ENCODE data around the gene MAN1B1. TPM values are rescaled to one million over a fixed set of nuclear protein-coding genes. Genes with fewer than 3 reads are reported as not detected.

Gene MAN1B1
- total RNA-seq, 1 donor from 2014 or later: 109 TPM

- H3K27ac Mint-ChIP-seq (ENCODE audit: unreplicated experiment): no peak overlapping the region
- no peaks in the 10 kb centered on the region for H3K4me1 Mint-ChIP-seq (ENCODE audit: unreplicated experiment)
- no peaks in the 10 kb centered on the region for H3K9me3 Mint-ChIP-seq (ENCODE audit: unreplicated experiment)
- peaks cover 10% of the 10 kb centered on the region for H3K36me3 Mint-ChIP-seq (ENCODE audit: unreplicated experiment)
- no peak for DNase-seq (ENCODE audit: extremely low spot score, unreplicated experiment)
- no peak overlapping the region for H3K4me3 Mint-ChIP-seq (ENCODE audit: unreplicated experiment)
- TF ChIP-seq CTCF (IDR thresholded peaks at IDR 0.05): no peak
- no peaks in the 10 kb centered on the region for H3K27me3 Mint-ChIP-seq (ENCODE audit: unreplicated experiment)
Measured at GRCh38 chr9:137107312-137107921, 20.6 kb downstream of the MAN1B1 start.

- H3K4me3 Mint-ChIP-seq (ENCODE audit: unreplicated experiment): no peak overlapping the region
- DNase-seq (ENCODE audit: extremely low spot score, unreplicated experiment): no peak
- peaks cover 10% of the 10 kb centered on the region for H3K36me3 Mint-ChIP-seq (ENCODE audit: unreplicated experiment)
- no peaks in the 10 kb centered on the region for H3K27me3 Mint-ChIP-seq (ENCODE audit: unreplicated experiment)
- H3K4me1 Mint-ChIP-seq (ENCODE audit: unreplicated experiment): no peaks in the 10 kb centered on the region
- no peaks in the 10 kb centered on the region for H3K9me3 Mint-ChIP-seq (ENCODE audit: unreplicated experiment)
- no peak for TF ChIP-seq CTCF (IDR thresholded peaks at IDR 0.05)
- H3K27ac Mint-ChIP-seq (ENCODE audit: unreplicated experiment): no peak overlapping the region
Measured at GRCh38 chr9:137107982-137108381, 21.2 kb downstream of the MAN1B1 start.

GRCh38 chr9:137108608-137109249, 21.9 kb downstream of the MAN1B1 start:
- Mint-ChIP-seq H3K36me3 (ENCODE audit: unreplicated experiment) (peaks cover 10% of the 10 kb centered on the region), H3K4me3 (ENCODE audit: unreplicated experiment) (no peak overlapping the region), H3K27ac (ENCODE audit: unreplicated experiment) (no peak overlapping the region), H3K9me3 (ENCODE audit: unreplicated experiment) (no peaks in the 10 kb centered on the region), H3K4me1 (ENCODE audit: unreplicated experiment) (peaks cover 3% of the 10 kb centered on the region), H3K27me3 (ENCODE audit: unreplicated experiment) (no peaks in the 10 kb centered on the region)
- no peak for TF ChIP-seq CTCF (IDR thresholded peaks at IDR 0.05)
- no peak for DNase-seq (ENCODE audit: extremely low spot score, unreplicated experiment)

GRCh38 chr9:137109250-137110146, 22.7 kb downstream of the MAN1B1 start:
- H3K4me1 Mint-ChIP-seq (ENCODE audit: unreplicated experiment): peaks cover 3% of the 10 kb centered on the region
- H3K9me3 Mint-ChIP-seq (ENCODE audit: unreplicated experiment): no peaks in the 10 kb centered on the region
- TF ChIP-seq CTCF (IDR thresholded peaks at IDR 0.05): no peak
- no peak for DNase-seq (ENCODE audit: extremely low spot score, unreplicated experiment)
- no peak overlapping the region for H3K4me3 Mint-ChIP-seq (ENCODE audit: unreplicated experiment)
- H3K27ac Mint-ChIP-seq (ENCODE audit: unreplicated experiment): no peak overlapping the region
- no peaks in the 10 kb centered on the region for H3K27me3 Mint-ChIP-seq (ENCODE audit: unreplicated experiment)
- H3K36me3 Mint-ChIP-seq (ENCODE audit: unreplicated experiment): peaks cover 10% of the 10 kb centered on the region
